Measurements from ENCODE around the gene ELAVL3. TPM values are rescaled to one million over a fixed set of nuclear protein-coding genes. Genes with fewer than 3 reads are reported as not detected.
A peak's percentile ranks its signal among the peaks of the same experiment; 100 is the strongest.

ELAVL3 gene
- total RNA-seq, 3 donors from 2014 or later = not detected

DNA sequence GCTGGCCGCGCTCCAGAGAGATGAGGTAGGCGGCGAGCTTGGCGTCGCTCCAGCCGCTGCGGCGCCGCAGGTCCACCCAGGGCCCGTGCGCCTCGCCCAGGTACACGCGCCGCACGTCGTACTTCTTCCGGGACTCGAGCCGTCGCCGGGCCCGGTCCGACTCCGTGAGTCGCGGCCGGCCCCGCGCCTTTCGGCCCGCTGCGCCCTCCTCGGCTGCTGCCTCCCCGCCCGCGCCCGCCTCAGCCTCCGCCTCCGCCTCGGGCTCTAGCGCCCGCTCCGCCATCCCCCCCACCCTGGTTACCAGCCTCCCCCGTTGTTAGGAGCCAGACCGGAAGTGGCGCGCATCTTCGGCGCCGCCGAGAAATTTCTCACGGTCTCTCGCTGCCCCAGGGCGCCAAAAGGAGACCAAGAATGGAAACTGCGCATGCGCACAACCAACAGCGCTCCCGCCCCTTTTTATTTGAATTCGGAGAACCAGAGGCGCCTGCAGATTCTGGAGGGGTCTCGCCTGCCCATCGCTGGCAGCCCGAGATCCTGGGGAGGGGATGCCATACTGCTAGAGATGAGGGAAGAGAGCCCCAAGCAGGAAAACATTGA is 24.8 kb upstream of the ELAVL3 start, which contains the start of gene ZNF653:
Gene ZNF653 (minus strand): TSS at position 336 of the 597 bp plus-strand sequence. CDS start 53 bp downstream, at position 283.
- H3K27me3 ChIP-seq = no peaks in the 10 kb centered on the region
- peak within 1 kb of the TSS; percentile 78 to 99 (median 91) for H3K4me3 ChIP-seq
- peaks cover 0 to 4% of the 10 kb centered on the region in 2 donors for H3K4me1 ChIP-seq
- intact Hi-C loops (cut with DNase I; ENCODE audit: low total_unique reads) = no loop called here
- DNase-seq (ENCODE audit: low spot score in 2 of 2) = peak; percentile 92 to 95
- H3K36me3 ChIP-seq = no peaks in the 10 kb centered on the region
- H3K27ac ChIP-seq = peak within 1 kb of the TSS; percentile 96 to 99
- no peak for TF ChIP-seq POLR2A (IDR thresholded peaks at IDR 0.05)
- peak; percentile 33 to 55 (median 44) for TF ChIP-seq POLR2AphosphoS5 (IDR thresholded peaks at IDR 0.05)
- no peaks in the 10 kb centered on the region for H3K9me3 ChIP-seq

DNA sequence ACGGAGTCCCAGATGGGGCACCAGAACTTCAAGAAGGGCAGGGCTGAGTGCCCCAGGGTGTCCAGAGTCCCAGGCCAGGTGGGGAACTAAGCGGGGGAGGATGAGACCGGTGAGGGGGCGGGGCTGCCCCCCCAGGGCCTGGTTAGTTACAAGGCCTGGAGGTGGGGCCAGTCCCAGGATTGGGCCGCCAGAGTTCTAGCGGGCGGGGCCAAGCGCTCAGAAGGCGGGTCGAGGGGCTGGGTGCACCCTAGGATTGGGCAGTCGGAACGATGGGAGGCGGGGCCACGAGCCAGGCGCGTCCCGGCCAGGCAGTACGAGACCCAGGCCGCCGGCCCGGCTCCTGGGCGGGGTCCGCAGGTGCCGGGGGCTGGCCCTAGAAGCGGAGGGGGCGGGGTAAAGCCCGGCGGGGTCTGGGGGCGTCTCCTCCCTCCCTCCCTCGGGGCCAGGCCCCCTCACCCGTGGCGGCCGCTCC is 24.2 kb upstream of the ELAVL3 start:
- intact Hi-C loops (cut with DNase I; ENCODE audit: low total_unique reads) = no loop called here
- Histone ChIP-seq H3K4me3 (peak overlapping the region; percentile 78 to 99 (median 91)), H3K36me3 (no peaks in the 10 kb centered on the region), H3K9me3 (no peaks in the 10 kb centered on the region), H3K4me1 (peaks cover 0 to 4% of the 10 kb centered on the region in 2 donors), H3K27ac (peak overlapping the region; percentile 96 to 99), H3K27me3 (no peaks in the 10 kb centered on the region)
- TF ChIP-seq POLR2A (IDR thresholded peaks at IDR 0.05) (no peak), POLR2AphosphoS5 (IDR thresholded peaks at IDR 0.05) (peak in 1 of 3 donors; percentile 9)
- DNase-seq (ENCODE audit: low spot score in 2 of 2) = peak; percentile 97

DNA sequence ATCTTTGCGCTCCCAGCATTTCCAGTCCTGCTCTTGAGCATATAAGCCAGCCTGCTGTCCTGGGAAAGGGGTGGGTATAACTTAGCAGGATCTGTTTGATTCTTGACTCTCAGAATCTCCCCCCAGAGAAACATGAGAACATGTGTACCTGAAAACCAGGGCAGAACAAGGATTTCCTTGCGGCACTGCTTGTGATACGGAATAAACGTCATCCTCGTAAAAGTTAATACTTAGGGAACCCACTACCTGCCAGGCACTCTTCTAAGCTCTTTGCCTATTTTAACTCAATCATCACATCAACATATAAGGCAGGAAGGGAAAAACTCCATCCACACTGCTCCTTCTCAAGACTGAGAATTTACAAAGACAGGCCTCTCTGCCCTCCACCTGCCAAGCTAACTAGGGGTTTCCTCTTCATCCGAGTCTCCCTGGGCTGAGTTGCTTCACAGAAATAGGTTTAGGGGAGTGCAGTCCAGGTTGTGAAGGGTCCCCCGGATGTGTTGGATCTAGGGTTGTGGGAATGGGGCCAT is 23.7 kb upstream of the ELAVL3 start:
- no peaks in the 10 kb centered on the region for H3K36me3 ChIP-seq

DNA sequence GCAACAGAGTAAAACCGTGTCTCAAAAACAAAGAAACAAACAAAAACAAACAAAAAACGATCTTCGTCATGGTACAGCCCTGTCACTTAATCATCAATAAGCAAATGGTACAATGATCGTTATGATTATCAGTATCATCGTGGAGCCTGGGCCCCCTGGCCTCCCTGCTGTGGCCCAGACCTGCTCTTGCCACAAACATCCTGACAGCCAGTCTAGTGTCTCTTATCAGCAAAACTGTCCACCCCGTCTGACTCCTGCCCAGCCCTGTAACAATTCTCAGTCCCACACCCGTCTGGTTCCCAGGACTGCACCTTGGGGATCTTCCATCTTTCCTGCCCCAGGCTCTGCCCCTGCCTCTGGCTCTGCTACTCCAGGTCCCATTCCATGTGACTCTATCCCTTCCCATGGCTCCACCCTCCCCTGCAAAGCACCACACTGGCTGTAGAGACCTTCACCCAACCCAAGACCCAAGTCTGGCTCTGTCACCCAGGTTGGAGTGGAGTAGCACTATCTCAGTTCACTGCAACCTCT is 19.1 kb upstream of the ELAVL3 start:
- no peak overlapping the region for H3K27ac ChIP-seq
- H3K36me3 ChIP-seq = no peaks in the 10 kb centered on the region
- H3K27me3 ChIP-seq = no peaks in the 10 kb centered on the region
- H3K4me1 ChIP-seq = no peaks in the 10 kb centered on the region
- TF ChIP-seq POLR2AphosphoS5 (IDR thresholded peaks at IDR 0.05) (no peak), POLR2A (IDR thresholded peaks at IDR 0.05) (no peak)
- TF ChIP-seq, protein P1, sequence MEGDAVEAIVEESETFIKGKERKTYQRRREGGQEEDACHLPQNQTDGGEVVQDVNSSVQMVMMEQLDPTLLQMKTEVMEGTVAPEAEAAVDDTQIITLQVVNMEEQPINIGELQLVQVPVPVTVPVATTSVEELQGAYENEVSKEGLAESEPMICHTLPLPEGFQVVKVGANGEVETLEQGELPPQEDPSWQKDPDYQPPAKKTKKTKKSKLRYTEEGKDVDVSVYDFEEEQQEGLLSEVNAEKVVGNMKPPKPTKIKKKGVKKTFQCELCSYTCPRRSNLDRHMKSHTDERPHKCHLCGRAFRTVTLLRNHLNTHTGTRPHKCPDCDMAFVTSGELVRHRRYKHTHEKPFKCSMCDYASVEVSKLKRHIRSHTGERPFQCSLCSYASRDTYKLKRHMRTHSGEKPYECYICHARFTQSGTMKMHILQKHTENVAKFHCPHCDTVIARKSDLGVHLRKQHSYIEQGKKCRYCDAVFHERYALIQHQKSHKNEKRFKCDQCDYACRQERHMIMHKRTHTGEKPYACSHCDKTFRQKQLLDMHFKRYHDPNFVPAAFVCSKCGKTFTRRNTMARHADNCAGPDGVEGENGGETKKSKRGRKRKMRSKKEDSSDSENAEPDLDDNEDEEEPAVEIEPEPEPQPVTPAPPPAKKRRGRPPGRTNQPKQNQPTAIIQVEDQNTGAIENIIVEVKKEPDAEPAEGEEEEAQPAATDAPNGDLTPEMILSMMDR (IDR thresholded peaks at IDR 0.05) = no peak
- DNase-seq (ENCODE audit: low spot score in 2 of 2) = no peak
- no peak overlapping the region for H3K4me3 ChIP-seq
- no peaks in the 10 kb centered on the region for H3K9me3 ChIP-seq
- intact Hi-C loops (cut with DNase I; ENCODE audit: low total_unique reads) = no loop called here

More for the DNA sequence above, 23.7 kb upstream of the ELAVL3 start:
- intact Hi-C loops (cut with DNase I; ENCODE audit: low total_unique reads) = no loop called here
- Histone ChIP-seq H3K4me3 (peak overlapping the region; percentile 78 to 99 (median 91)), H3K4me1 (peaks cover 0 to 4% of the 10 kb centered on the region in 2 donors), H3K9me3 (no peaks in the 10 kb centered on the region), H3K27ac (peak overlapping the region; percentile 96 to 99), H3K27me3 (no peaks in the 10 kb centered on the region)
- DNase-seq (ENCODE audit: low spot score in 2 of 2) = no peak
- no peak for TF ChIP-seq POLR2A (IDR thresholded peaks at IDR 0.05)
- TF ChIP-seq, protein P1 (IDR thresholded peaks at IDR 0.05) = no peak
- TF ChIP-seq POLR2AphosphoS5 (IDR thresholded peaks at IDR 0.05) = no peak

DNA sequence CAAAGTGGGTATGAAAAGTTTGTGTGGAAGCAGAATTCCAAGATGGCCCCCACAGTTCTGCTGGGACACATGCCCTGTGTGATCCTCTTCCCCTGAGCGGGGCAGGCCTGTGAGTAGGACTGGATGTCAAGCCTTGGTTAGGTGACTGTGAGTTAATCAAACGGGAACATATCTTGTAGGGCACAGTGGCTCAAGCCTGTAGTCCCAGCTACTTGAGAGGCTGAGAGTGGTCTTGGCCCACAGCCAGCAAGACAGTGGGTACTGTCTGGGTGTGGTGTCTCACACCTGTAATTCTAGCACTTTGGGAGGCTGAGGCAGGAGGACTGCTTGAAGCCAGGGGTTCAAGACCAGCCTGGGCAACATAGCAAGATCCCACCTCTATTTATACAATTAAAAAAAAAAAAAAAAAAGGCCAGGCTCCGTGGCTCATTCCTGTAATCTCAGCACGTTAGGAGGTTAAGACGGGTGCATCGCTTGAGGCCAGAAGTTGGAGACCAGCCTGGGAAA is 18.4 kb upstream of the ELAVL3 start:
- H3K27ac ChIP-seq = no peak overlapping the region
- H3K4me1 ChIP-seq = no peaks in the 10 kb centered on the region
- H3K9me3 ChIP-seq = no peaks in the 10 kb centered on the region
- DNase-seq (ENCODE audit: low spot score in 2 of 2) = no peak
- no peaks in the 10 kb centered on the region for H3K27me3 ChIP-seq
- intact Hi-C loops (cut with DNase I; ENCODE audit: low total_unique reads) = no loop called here
- no peak for TF ChIP-seq POLR2A (IDR thresholded peaks at IDR 0.05)
- TF ChIP-seq POLR2AphosphoS5 (IDR thresholded peaks at IDR 0.05) = no peak
- TF ChIP-seq, protein P1 (IDR thresholded peaks at IDR 0.05) = no peak
- H3K4me3 ChIP-seq = no peak overlapping the region
- H3K36me3 ChIP-seq = no peaks in the 10 kb centered on the region
